SU-DHL-6 (cell line): ENCODE results near the gene ACSS1.

Experiments used
- EZH2phosphoT487 ChIP-seq: fragments of 200-600 bp; sonication (generic), shearing (Covaris generic); conservative IDR thresholded peaks from 2 replicates; pipeline ENCODE4 v1.6.1; 2018; ENCODE audit warnings: mild to moderate bottlenecking, antibody characterized with exemption, low read length, moderate library complexity, mixed read lengths
- TF ChIP-seq, protein P1 (sequence below): fragments of 200-600 bp; sonication (generic); IDR thresholded peaks from one replicate; pipeline ENCODE4 v1.5.1; 2017; ENCODE audit warnings: antibody characterized with exemption, mild to moderate bottlenecking, low read length, moderate library complexity; ENCODE audit not compliant: insufficient read depth, poor library complexity, severe bottlenecking

GRCh38 chr20:24979036-24979960 is 78.6 kb downstream of the ACSS1 start:
- TF ChIP-seq, protein P1, sequence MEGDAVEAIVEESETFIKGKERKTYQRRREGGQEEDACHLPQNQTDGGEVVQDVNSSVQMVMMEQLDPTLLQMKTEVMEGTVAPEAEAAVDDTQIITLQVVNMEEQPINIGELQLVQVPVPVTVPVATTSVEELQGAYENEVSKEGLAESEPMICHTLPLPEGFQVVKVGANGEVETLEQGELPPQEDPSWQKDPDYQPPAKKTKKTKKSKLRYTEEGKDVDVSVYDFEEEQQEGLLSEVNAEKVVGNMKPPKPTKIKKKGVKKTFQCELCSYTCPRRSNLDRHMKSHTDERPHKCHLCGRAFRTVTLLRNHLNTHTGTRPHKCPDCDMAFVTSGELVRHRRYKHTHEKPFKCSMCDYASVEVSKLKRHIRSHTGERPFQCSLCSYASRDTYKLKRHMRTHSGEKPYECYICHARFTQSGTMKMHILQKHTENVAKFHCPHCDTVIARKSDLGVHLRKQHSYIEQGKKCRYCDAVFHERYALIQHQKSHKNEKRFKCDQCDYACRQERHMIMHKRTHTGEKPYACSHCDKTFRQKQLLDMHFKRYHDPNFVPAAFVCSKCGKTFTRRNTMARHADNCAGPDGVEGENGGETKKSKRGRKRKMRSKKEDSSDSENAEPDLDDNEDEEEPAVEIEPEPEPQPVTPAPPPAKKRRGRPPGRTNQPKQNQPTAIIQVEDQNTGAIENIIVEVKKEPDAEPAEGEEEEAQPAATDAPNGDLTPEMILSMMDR = no peak
- no peak for TF ChIP-seq EZH2phosphoT487
